Measurements from ENCODE around the gene RTN4R.
"Not testable (repeated sequence)": the region's sequence is repeated elsewhere in the genome, so short reads cannot be mapped to it uniquely, and the experiment has no call there.

The RTN4R gene

DNA sequence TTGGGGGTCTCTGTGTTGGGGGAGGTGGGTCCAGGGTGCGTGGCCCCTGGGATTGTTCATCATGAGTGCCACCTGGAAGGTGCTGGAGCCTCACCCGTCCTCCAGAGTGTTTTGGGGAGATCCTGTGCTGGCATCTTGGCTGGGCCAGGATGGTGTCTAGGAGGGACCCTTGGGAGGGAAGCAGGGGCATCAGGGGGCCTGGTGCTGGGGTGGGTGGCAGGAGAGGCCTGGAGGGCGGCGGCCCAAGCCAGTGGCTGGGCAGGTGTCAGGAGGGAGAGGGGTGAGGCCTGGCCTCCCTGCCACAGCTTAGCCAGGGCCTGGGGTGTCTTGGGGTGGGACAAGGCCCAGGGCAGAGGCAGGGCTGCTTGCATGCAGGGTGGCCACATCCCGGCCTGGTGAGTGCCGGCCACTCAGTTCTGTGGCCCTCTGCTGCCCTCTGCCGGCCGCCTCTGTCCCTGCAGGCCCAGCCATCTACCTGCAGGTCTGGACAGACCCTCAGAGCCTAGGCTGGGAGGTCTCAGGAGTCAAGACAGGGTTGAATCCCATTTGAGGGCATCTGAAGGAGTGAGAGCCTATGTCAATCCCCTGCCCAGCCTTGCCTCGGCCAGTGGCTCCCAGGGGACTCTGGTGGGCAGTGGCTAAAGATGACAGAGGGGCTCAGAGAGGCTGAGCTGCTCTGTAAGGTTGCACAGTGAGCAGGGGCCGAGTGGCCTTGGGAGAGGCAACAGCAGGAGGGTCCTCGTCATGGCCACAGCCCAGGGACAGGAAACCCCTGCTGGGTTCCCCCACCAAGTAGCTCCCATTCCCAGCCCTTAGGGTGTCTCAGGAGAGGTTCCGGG lies 17.6 kb upstream of the RTN4R start:
- peak; percentile 44 for DNase-seq

DNA sequence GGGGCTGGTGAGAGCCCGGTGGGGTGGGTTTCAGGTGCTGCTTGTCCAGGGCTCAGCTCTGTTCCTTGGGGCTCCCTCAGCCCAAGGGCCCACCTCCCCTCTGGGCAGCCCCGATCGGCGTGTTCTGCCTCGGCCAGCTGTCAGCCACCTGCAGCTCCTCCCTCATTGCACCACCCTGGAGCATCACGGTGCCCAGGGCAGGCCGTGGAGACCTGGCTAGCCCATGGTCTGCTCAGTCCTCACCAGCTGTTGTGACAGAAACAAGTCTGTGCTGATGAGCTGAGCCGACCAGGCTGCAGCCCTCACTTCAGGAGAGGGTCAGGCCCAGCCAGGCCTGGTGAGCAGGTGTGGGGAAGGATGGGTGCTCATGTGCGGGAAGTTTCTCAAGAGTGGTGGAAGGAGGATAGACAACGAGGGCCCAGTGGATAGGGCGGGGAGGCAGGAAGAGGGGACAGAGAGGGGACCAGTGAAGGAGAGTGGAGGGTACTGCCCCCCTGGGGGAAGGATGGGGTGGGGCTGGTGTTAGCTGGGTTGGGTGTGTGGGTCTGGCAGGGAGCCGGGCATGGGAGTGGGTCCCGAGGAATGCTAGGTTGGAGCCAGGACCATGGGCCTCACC lies 16.5 kb upstream of the RTN4R start:
- no peak for DNase-seq

DNA sequence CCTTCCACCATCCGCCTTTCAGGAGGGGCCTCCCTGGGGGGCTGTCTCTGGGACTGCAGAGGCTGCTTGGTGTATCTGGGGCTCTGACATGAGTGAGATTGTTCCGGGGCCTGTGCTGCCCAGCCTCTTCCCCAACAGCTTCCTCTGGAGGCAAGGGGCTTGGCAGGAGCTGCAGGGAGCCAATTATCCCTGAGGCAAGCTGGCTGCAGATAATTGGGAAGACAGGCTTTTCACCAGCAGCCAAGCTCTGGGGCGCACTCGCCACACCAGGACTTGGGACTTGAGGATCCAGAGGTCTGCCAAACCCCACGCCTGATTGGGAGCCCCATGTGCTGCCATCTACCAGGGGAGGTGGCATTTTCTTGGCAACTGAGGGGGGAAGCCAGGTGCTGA lies 15.6 kb upstream of the RTN4R start:
- DNase-seq, result no peak

DNA sequence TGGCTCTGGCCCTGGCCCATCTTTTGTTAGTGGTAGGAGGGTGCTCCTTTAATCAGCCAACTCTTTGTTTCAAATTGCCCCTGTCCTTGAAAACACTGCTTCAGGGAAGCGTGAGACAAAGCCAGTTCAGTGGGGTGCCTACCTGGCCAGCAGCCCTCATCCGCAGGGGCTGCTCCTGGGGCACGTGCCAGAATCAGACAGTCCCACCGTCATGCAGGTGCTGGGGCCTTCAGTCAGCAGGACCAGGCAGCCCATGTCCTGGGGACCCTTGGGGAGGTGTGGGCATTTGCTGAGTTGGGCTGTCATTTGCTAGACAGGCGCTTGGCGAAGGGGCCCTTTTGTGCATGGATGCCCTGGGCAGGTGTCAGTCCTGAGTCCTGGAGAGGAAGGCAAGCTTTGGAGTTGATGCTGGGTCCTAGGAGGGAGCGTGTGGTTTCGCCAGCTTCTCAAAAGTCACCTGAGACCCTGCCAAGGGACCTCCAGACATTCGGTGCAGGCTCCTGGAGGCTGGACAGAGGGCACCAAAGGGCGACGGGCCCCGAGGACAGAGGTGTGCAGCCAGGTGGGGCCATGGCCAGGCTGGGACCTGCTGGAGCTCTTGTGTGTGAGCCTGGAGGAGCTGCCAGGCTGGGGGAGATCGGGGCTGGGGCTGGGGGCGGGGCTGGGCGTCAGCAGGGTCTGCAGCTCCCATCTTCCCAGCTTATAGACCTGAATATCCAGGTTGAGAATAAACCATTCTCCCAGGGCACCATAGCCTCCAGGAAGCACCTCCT lies 15.0 kb upstream of the RTN4R start:
- no peak for DNase-seq

DNA sequence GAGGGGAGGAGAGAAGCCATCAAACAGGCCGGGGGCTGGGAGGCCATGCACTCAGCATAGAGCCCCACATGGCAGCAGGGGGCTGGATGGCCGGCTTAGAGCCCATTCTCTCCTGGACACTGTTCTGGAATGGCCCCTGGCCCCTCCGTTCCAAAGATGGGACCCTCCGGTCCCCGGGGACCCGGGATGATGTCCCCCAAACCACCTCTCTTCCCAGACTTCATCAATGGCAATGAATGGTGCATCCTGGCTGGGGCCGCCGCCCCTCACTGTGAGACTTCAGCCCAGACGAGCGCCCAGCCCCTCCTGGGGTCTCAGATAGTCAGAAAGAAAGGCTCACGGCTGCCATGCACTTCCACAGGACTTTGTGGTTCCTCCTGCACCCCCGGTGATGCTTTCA lies 13.8 kb upstream of the RTN4R start:
- no peak for DNase-seq

DNA sequence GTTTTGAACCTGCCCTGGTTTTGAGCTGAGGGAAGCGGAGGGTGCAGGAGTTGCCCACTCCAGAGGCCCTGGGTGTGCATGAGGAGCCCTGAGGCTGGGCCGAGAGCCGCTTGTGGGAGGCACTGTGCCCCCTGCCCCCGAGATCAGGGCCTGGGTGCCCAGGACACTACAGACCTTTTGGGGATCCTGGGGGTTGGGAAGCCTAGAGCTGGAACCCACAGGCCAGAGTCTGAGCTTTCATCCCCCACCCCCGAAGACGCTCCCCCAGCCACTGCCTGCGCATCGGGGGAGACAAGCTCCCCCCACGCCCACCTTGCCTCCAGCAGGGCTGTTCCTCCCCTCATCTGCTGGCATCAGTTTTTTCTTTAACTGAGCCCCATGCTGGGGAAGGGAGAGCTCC lies 13.4 kb upstream of the RTN4R start:
- DNase-seq, result not testable (repeated sequence)

DNA sequence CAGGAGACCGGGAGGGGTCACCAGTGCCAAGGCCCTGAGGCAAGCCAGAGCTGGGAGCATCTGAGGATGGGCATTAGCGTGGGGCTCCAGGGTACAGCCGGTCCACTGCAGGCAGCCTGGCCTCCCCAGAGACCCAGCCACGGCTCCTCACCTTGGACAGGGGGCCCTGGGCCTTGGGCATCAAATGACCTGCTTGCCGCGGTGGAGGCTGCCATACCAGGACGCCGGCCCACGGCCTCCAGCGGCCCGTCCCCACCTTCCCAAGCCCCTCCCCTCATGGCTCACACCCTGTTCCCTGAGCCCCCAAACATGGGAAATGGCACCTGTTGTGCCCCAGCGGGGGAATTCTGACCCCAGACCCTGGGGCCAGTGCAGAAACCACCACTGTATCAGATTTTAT lies 12.7 kb upstream of the RTN4R start:
- DNase-seq, result no peak

DNA sequence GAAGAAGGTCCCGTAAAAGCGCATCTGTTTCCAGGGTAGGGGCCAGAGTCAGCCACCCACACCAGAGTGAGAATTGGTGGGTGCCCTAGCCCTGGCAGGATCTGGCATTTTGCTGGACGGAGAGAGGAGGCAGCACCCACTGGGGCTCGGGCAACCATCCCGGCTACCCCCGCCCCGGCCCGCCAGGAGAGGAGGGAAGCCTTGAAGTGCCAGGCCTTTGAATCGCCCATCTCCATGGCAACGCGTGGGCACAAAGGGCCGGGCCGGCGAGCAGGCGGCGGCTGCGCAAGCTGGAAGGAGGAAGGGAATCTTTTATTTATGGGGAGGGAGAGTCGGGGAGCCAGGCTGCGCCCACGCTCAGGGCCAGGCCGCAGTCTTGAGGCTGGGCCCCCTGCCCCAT lies 12.0 kb upstream of the RTN4R start:
- DNase-seq, result not testable (repeated sequence)

DNA sequence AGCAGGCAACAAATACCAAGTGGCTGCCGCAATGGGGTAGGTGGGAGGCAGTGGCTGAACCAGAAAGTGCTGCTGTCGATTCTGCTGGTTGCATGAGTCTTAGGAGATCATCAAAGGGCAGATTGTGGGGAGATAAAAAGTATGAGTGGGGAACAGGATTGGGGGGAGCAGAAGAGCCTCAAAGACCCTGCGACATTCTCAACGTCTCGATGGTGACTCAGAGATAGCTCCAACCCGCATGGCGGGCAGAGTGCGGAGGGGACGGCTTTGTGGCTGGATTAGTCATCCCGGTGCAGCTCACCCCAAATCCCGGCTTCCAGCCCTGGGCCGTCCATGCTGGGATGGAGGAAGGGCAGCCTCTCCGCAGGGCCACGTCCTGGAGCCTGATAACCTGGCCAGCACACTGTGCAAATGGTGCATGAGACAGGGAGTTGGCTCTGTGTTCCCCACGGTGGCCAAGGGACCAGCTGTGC lies 11.6 kb upstream of the RTN4R start:
- no peak for DNase-seq

DNA sequence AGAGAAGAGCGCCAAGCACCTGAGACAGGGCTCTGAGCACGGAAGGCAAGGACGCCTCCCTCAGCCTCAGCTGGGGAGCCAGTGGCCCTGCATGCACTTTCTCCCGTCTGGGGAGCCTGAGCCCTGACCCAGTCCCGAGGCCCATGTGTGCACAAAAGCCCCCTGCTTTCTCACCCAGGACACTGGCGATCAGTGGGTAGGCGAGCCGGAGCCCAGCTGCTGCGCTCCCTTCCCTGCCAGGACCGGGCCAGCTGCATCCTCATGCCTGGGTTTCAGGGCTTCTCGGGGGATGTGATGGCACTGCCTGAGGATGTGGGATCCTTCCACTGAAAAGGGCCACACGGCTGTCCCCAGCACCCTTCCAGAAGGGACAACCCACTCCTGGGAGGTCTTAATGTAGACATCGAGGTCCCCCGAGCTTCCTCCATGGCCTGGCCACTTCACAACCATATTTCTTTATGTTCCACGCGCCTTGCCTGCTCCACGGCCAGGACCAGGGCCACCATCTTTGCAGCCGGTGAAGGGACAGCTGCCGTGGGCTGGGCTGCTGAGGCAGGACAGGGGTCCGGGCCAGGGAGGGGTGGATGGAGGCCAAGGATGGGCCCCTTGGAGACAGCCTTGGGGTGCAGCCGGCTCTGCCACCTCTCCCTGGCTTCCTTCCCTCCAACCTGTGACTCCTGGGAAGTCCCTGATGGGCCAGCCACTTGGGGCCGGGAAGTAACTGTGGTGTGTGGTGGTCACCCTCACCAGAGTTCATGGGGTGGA lies 10.8 kb upstream of the RTN4R start:
- DNase-seq, result not testable (repeated sequence)

DNA sequence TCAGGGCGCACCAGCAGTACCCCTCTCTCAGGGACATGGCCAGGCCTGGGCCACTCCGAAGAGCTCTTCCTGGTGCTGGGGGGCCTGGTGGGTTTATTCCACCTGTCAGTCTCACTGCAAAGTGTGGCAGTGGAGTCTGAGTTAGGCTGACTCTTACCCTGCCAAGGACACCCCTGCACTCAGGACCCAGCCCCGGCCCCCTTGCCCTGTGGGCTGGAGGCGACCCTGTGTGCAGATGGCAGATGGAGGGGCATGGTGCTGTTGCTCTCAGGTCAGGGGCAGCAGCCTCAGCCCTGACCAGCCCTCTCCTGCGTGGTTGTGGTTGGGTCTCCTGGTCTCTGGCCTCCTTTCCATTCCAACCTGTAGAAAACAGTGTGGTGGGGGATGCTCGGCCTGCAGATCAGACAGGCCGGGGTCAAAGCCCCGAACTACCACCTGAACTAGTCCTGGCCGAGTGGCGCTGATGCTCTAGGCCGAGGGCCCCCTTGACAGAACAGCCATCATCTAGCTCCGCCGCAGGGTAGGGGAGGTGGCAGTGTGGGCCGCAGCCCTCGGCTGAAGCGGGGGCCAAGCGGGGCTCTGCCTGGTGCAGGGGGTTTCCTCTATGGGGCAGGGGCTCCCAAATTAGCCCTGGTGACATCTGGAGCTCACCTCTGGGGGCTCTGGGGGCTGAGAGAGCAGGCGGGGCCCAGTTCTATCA lies 10.0 kb upstream of the RTN4R start:
- not testable (repeated sequence) for DNase-seq

DNA sequence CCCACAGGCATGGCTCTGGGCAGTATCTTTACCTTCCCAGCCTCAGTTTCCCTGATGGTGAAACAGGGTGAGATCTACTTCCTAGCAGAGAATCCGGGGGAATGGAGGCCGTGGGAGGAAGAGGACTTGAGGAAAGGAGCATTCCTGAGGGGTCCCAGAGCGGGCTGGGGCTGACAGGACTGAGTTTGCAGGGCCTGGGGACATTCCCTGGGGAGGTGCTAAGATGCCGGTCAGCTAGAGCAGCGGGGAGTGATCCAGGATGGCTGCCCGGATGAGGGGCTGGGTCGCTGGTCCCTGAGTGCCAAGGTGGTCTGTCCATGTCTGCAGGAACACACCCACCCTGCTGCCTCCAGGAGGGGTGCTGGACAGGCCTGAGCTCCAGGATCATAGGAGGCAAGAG lies 8.3 kb upstream of the RTN4R start:
- no peak for DNase-seq

DNA sequence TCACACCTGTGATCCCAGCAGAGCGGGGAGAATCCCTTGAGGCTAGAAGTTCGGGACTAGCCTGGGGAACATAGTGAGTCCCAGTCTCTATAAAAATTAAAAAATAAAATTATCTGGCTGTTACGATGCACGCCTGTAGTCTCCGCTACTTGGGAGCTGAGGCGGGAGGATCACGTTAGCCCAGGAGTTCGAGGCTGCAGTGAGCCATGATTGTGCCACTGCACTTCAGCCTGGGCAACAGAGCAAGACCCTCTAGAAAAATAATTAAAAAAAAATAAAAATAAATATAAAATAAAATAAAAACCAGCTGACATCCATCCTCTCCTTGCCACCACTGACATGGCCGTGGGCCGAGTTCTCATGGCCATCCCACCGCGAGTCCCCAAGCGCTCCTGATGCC lies 7.7 kb upstream of the RTN4R start:
- no peak for DNase-seq

DNA sequence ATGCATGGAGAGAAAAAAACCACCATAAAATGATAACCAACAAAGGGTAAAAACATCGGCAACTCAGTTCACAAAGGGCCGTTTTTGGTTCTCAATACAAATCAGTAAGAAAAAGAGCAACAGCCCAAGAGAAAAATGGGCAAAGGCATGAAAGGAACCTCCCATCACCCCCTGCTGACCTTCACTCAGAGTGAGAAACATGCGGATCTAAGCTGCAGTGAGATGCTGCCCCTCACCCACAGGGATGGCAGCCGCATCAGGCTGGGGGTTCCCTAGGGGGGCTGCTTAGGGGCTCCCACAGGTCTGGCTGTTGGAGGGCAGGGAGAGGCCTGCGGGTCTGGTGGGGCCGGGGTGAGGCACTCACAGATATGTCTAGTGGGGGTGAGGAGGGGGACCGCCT lies 7.2 kb upstream of the RTN4R start:
- DNase-seq, result not testable (repeated sequence)

DNA sequence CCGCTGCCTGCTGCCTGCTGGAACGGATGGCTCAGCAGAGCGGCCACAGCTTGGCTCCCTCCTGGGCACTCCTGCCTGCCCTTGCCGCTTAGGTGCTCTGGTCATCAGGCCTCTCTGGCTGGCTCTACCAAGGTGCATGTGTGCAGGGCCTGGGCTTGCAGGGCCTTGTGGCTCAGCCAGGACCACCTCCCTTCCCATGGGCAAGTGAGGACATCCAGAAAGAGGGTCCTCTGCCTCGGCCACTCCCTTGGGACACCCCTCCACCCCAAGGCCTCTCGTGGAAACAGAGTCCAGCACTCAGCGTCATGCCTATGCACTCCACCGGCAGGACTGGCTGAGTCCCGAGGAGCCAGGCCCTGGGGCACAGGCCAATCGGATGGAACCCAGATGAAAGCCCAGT lies 6.3 kb upstream of the RTN4R start:
- not testable (repeated sequence) for DNase-seq

DNA sequence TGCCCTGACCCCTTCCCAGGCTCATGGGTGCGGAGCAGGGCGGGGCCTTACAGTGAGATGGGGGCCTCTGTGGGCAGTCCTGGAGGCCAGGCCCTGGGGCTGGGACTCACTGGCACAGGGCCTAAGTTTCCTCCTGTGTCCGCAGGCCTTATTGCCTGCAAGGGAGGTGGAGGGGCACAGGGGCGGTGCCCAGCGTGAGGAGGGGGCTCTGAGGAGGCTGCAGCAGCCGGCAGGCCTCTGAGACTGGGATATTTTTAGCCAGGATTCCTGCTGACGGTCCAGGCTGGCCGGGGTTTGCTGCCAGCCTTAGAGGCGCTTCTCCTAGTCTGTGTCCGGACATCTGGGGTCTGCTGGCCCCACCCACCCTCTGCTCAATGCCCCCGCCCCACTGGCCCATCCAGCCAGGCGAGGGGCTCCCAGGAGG lies 5.7 kb upstream of the RTN4R start:
- DNase-seq, result no peak

DNA sequence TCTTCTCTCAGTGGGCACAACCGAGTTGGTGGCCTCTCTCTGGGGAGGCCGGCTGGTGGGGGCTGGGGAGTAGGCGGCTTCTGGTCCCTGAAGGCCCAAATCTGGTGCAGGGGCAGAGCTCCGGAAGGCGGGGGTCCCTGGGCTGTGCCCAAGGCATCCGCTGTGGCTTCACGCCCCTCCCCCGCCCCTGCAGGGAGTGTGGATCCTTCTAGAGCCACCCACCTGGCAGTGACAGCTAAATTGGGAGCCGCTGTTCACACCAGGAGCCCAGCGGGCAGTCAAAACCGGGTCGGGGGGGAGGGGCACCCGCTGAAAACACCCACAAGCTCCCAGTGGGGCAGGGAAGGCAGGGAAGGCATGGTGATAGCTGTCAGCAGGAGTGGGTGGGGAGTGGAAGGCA lies 4.6 kb upstream of the RTN4R start:
- no peak for DNase-seq

DNA sequence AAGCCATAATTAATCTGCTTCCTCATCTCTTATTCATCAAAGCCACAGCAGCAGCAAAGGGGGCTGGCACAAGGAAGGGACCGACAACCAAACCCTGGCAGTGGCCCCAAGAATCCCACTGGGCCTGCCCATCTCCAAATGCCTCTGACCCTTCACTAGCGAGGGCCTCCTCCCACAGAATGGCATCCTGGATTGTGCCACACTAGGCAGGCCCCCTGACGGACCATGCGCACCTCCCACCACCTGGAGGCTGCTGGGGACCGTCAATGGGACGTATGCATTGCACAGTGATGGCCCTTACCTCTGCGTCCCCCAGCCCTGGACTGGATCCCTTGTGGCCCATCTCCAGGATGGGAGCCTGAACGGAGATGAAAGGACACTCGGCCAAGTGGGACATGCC lies 4.1 kb upstream of the RTN4R start:
- no peak for DNase-seq

DNA sequence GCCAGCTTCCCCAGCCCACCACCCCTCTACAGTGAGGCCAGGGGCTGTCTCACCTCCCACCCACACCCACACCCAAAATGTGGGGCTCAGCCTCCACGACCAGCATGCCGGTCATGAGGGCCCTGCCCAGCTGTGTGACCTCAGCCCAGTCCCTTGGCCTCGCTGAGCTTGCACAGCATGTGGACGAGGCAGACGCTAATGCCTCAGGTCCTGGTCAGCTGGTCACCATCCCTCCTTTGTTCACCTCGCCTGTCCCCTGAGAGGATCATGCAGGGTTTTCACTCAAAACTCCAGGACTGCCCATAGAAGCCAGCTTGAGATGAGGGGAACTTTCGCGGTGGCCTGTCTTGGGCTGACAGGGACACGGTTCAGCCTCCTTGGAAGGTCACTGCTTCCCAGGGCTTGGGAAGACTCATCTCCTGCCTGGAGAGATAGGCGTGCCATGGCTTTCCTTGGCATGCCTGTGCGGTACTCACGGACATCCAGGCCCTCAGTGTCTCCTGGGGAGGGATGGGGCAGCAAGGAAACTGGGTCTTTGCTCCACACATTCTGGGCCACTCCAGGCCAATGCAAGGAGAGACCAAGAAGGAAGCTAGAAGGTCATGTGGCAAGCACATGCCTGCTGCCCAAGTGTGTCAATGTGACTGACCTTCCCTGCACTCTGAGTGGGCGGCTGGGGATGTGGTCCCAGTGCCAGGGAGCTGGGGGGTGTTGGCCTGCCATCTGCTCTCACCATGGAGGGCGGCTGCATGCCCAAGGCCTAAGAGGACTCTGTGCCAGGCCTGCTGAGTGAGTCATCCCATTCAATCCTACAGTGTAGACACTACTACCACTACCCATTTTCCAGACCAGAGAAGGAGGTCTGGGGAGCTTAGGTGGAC lies 3.2 kb upstream of the RTN4R start:
- peak; percentile 58 for DNase-seq

DNA sequence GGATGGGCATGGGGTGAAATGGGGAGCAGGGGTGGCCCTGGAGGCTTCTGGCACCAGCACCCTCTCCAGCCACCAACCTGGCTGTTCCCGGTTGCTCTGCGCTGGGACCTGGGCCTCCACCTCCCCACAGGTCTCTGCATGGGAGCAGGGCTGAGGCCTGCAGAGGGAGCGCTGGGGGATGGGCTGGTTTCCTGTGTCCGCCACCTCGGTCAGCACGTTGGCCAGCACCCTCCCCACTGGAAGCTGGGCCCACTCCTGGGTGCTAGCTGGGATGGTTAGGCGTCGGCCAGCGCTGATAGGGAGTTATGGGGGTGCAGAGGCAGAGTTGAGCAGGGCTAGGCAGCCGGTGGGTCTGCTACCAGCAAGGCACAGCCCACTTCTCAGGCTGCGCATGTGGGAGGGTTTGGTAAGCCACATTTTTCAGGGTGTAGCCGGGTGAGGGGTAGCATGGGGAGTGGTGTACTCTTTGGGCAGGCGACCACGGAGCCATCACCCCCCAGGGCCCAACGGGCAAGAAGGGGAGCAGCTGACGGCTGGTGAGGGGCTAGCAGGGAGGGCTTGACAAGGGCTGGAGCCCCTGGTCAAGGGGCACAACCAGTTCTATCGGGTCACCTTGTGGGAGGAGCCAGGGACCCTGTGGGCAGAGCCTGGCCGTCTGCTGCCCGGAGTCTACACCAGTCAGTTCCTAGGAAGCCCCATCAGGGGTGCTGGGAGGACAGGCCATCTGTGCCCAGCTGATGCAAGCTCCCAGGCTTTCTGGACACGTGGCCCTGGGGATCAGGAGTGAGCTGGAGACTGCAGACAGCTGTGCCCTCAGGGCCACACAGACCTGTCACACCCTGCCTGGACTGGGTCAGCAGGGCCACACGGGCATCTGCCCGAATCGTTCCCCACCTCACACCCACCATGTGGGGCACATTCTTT lies 2.3 kb upstream of the RTN4R start:
- not testable (repeated sequence) for DNase-seq
